GM19463 (cell line): Measurements from ENCODE around the gene ARHGAP6.

Experiments
- ATAC-seq: cut with Tn5 transposase; IDR thresholded peaks from one replicate; pipeline ENCODE4 v1.9.1; 2021; ENCODE audit warnings: mild to moderate bottlenecking, moderate library complexity; ENCODE audit not compliant: unreplicated experiment

ARHGAP6 gene

GRCh38 chrX:11321986-11322385 lies 343.7 kb downstream of the ARHGAP6 start:
- ATAC-seq, result no peak

GRCh38 chrX:11319806-11320520 lies 345.8 kb downstream of the ARHGAP6 start:
- no peak for ATAC-seq

GRCh38 chrX:11311706-11312105 lies 354.0 kb downstream of the ARHGAP6 start:
- ATAC-seq, result no peak

GRCh38 chrX:11309220-11309619 lies 356.5 kb downstream of the ARHGAP6 start:
- ATAC-seq, result no peak

- ATAC-seq, result no peak
Observed at GRCh38 chrX:11305641-11306040, 360.1 kb downstream of the ARHGAP6 start.

- no peak for ATAC-seq
Observed at GRCh38 chrX:11304829-11305228, 360.9 kb downstream of the ARHGAP6 start.

- no peak for ATAC-seq
Observed at GRCh38 chrX:11298600-11298999, 367.1 kb downstream of the ARHGAP6 start.

- ATAC-seq, result no peak
Observed at GRCh38 chrX:11296051-11296450, 369.7 kb downstream of the ARHGAP6 start.

- no peak for ATAC-seq
Observed at GRCh38 chrX:11293113-11293512, 372.6 kb downstream of the ARHGAP6 start, which contains the start of gene AMELX. TSS of gene AMELX (plus strand) at chrX:11293413. CDS start at chrX:11294789, 1,376 bp downstream.

GRCh38 chrX:11290416-11291102 lies 375.2 kb downstream of the ARHGAP6 start:
- no peak for ATAC-seq

- ATAC-seq, result no peak
Observed at GRCh38 chrX:11287505-11287904, 378.2 kb downstream of the ARHGAP6 start.

GRCh38 chrX:11285651-11286050 lies 380.1 kb downstream of the ARHGAP6 start:
- ATAC-seq, result no peak

- no peak for ATAC-seq
Observed at GRCh38 chrX:11282043-11282442, 383.7 kb downstream of the ARHGAP6 start.

GRCh38 chrX:11273544-11273943 lies 392.2 kb downstream of the ARHGAP6 start:
- no peak for ATAC-seq

- no peak for ATAC-seq
Observed at GRCh38 chrX:11272863-11273262, 392.9 kb downstream of the ARHGAP6 start.

GRCh38 chrX:11272290-11272689 lies 393.4 kb downstream of the ARHGAP6 start:
- no peak for ATAC-seq

- ATAC-seq, result no peak
Observed at GRCh38 chrX:11269996-11270395, 395.7 kb downstream of the ARHGAP6 start.

GRCh38 chrX:11269006-11269405 lies 396.7 kb downstream of the ARHGAP6 start:
- ATAC-seq, result no peak

GRCh38 chrX:11267425-11267824 lies 398.3 kb downstream of the ARHGAP6 start:
- no peak for ATAC-seq

- no peak for ATAC-seq
Observed at GRCh38 chrX:11266573-11267003, 399.1 kb downstream of the ARHGAP6 start.

- ATAC-seq, result peak; percentile 23
Observed at GRCh38 chrX:11265352-11265751, 400.4 kb downstream of the ARHGAP6 start.

GRCh38 chrX:11264925-11265324 lies 400.8 kb downstream of the ARHGAP6 start:
- peak; percentile 66 for ATAC-seq
